ENCODE data around the gene COL24A1.
"Not testable (repeated sequence)": the region's sequence is repeated elsewhere in the genome, so short reads cannot be mapped to it uniquely, and the experiment has no call there.

COL24A1 gene

DNA sequence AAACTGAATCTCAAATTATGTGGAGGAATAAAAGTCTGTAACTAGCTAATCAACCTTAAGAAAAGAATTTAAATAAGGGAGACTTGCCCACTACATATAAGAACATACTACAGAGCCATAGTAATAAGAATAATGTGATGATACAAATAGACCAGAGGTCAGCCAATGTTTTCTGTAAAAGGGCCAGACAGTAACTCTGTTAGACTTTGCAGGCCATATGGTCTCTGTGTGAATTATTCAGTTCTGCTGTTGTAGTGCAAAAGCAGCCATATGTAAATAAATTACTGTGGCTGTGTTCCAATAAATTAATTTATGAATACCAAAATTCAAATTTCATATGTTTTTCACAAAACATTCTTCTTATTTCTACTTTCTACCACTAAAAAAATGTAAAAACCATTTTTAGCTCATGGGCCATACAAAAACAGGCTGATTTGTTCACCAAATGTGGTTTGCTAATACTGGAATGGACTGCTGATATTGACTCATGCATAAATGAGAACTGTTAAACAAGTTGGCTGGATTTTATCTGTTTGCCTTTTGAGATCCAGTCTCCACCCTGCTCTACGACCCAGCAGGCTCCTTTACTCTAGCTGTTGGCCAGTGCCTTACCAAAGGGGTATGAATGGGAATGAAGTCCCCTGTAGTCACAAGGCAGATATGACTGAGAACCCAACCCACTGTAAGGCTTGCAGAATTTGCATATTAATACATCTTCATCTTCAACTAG, 350.2 kb downstream of the COL24A1 start:
- no peak for DNase-seq (ENCODE audit: low spot score)
- no peak for TF ChIP-seq CTCF (IDR thresholded peaks at IDR 0.05; ENCODE audit: extremely low read depth, insufficient read depth, missing control alignments)
- in situ Hi-C loops (cut with MboI; ENCODE audit: low pct_unique_long_range_greater_than_20kb, low sequenced_read_pairs, unreplicated experiment), result no loop called here

GRCh38 chr1:85801520-85801919, 355.1 kb downstream of the COL24A1 start:
- in situ Hi-C loops (cut with MboI; ENCODE audit: low pct_unique_long_range_greater_than_20kb, low sequenced_read_pairs, unreplicated experiment), result no loop called here
- no peak for TF ChIP-seq CTCF (IDR thresholded peaks at IDR 0.05; ENCODE audit: extremely low read depth, insufficient read depth, missing control alignments)
- DNase-seq (ENCODE audit: low spot score), result no peak

GRCh38 chr1:85799737-85800136, 356.8 kb downstream of the COL24A1 start:
- in situ Hi-C loops (cut with MboI; ENCODE audit: low pct_unique_long_range_greater_than_20kb, low sequenced_read_pairs, unreplicated experiment), result no loop called here
- no peak for TF ChIP-seq CTCF (IDR thresholded peaks at IDR 0.05; ENCODE audit: extremely low read depth, insufficient read depth, missing control alignments)
- DNase-seq (ENCODE audit: low spot score), result no peak

GRCh38 chr1:85798419-85798818, 358.2 kb downstream of the COL24A1 start:
- in situ Hi-C loops (cut with MboI; ENCODE audit: low pct_unique_long_range_greater_than_20kb, low sequenced_read_pairs, unreplicated experiment), result no loop called here
- no peak for DNase-seq (ENCODE audit: low spot score)
- TF ChIP-seq CTCF (IDR thresholded peaks at IDR 0.05; ENCODE audit: extremely low read depth, insufficient read depth, missing control alignments), result no peak

DNA sequence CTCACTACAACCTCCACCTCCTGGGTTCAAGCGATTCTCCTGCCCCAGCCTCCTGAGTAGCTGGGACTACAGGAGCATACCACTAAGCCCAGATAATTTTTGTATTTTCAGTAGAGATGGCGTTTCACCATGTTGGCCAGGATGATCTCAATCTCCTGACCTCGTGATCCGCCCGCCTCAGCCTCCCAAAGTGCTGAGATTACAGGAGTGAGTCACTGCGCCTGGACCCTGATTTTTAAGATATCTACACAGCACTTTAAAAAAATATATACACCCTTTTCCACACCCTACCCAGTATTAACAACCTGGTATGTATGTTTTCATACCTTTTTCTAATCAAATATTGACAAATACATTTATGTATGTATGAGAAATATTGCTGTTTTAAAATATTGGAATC, 379.6 kb downstream of the COL24A1 start:
- DNase-seq (ENCODE audit: low spot score); in situ Hi-C loops (cut with MboI; ENCODE audit: low pct_unique_long_range_greater_than_20kb, low sequenced_read_pairs, unreplicated experiment): not testable (repeated sequence)

GRCh38 chr1:85762804-85763203, 393.8 kb downstream of the COL24A1 start:
- TF ChIP-seq CTCF (IDR thresholded peaks at IDR 0.05; ENCODE audit: extremely low read depth, insufficient read depth, missing control alignments), result no peak
- in situ Hi-C loops (cut with MboI; ENCODE audit: low pct_unique_long_range_greater_than_20kb, low sequenced_read_pairs, unreplicated experiment), result no loop called here
- no peak for DNase-seq (ENCODE audit: low spot score)

DNA sequence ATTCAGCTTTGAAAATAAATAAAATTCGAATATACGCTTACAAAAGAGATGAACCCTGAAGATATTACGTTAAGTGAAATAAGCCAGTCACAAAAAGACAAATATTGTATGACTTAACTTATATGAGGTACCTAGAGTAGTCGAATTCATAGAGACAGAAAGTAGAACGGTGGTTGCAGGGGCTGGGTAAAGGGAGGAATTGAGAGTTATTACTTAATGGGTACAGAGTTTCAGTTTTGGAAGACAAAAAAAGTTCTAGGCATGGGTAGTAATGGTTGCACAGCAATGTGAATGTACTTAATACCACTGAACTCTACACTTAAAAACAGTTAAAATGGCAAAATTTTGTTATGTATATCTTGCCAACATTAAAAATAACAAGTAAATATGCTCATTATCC, 399.7 kb downstream of the COL24A1 start:
- no peak for TF ChIP-seq CTCF (IDR thresholded peaks at IDR 0.05; ENCODE audit: extremely low read depth, insufficient read depth, missing control alignments)
- in situ Hi-C loops (cut with MboI; ENCODE audit: low pct_unique_long_range_greater_than_20kb, low sequenced_read_pairs, unreplicated experiment), result no loop called here
- DNase-seq (ENCODE audit: low spot score), result no peak

Measured in GM13977 (cell line).